Measurements from ENCODE around the gene CHRNA7. TPM values are rescaled to one million over a fixed set of nuclear protein-coding genes. Genes with fewer than 3 reads are reported as not detected.

CHRNA7 gene
- total RNA-seq, 1 experiment from 2014 or later = 7.8 TPM

- TF ChIP-seq MLX (CRISPR knock-in tag; IDR thresholded peaks at IDR 0.05) = no peak
Measured at GRCh38 chr15:32108661-32109060, 78.3 kb downstream of the CHRNA7 start (continued).

- H3K4me1 Mint-ChIP-seq = peaks cover 25% of the 10 kb centered on the region
- no peak overlapping the region for H3K27ac Mint-ChIP-seq
- no peak for TF ChIP-seq EMX1 (CRISPR knock-in tag; IDR thresholded peaks at IDR 0.05)
- no peak for TF ChIP-seq KAT7 (CRISPR knock-in tag; IDR thresholded peaks at IDR 0.05; ENCODE audit: borderline replicate concordance)
- no peak for TF ChIP-seq TCF7 (CRISPR knock-in tag; IDR thresholded peaks at IDR 0.05; ENCODE audit: low read depth)
- no peak for TF ChIP-seq NR3C1 (CRISPR knock-in tag; conservative IDR thresholded peaks at IDR 0.05; ENCODE audit: low read depth)
- no peak for TF ChIP-seq AR (CRISPR knock-in tag; IDR thresholded peaks at IDR 0.05)
- no peak for TF ChIP-seq ZNF317 (CRISPR knock-in tag; IDR thresholded peaks at IDR 0.05; ENCODE audit: borderline replicate concordance, low read depth)
- no peak for TF ChIP-seq ZNF512 (CRISPR knock-in tag; IDR thresholded peaks at IDR 0.05; ENCODE audit: borderline replicate concordance)
- no peak for TF ChIP-seq USF1 (CRISPR knock-in tag; IDR thresholded peaks at IDR 0.05)
- no peak for TF ChIP-seq RELA (CRISPR knock-in tag; IDR thresholded peaks at IDR 0.05; ENCODE audit: borderline replicate concordance)
- TF ChIP-seq RORB (CRISPR knock-in tag; IDR thresholded peaks at IDR 0.05) = no peak
- no peak for TF ChIP-seq NR2C2 (CRISPR knock-in tag; IDR thresholded peaks at IDR 0.05)
- H3K4me3 Mint-ChIP-seq = no peak overlapping the region
- POLR2A ChIA-PET = no interaction called here
- no peak for ATAC-seq
- CTCF ChIA-PET = no interaction called here
- no peaks in the 10 kb centered on the region for H3K27me3 Mint-ChIP-seq (ENCODE audit: low read depth)
- H3K36me3 Mint-ChIP-seq = no peaks in the 10 kb centered on the region
- no peaks in the 10 kb centered on the region for H3K9me3 Mint-ChIP-seq
- DNase-seq (ENCODE audit: low spot score) = no peak
Measured at GRCh38 chr15:32112101-32112500, 81.8 kb downstream of the CHRNA7 start.

GRCh38 chr15:32113224-32113623, 82.9 kb downstream of the CHRNA7 start:
- CTCF ChIA-PET = no interaction called here

More at GRCh38 chr15:32113224-32113623, 82.9 kb downstream of the CHRNA7 start:
- no peak for TF ChIP-seq OVOL2 (CRISPR knock-in tag; IDR thresholded peaks at IDR 0.05; ENCODE audit: borderline replicate concordance)
- no peak for TF ChIP-seq HMGXB4 (CRISPR knock-in tag; IDR thresholded peaks at IDR 0.05)
- no peak for TF ChIP-seq TEAD4 (CRISPR knock-in tag; IDR thresholded peaks at IDR 0.05)
- TF ChIP-seq MXD4 (CRISPR knock-in tag; IDR thresholded peaks at IDR 0.05; ENCODE audit: borderline replicate concordance) = no peak
- no peak for TF ChIP-seq SP1 (CRISPR knock-in tag; conservative IDR thresholded peaks at IDR 0.05)
- no peak for TF ChIP-seq ATF6 (CRISPR knock-in tag; IDR thresholded peaks at IDR 0.05)
- no peak for TF ChIP-seq ATF1 (CRISPR knock-in tag; IDR thresholded peaks at IDR 0.05)
- no peak for TF ChIP-seq FOXP1 (CRISPR knock-in tag; IDR thresholded peaks at IDR 0.05; ENCODE audit: borderline replicate concordance)
- no peak for TF ChIP-seq NFE2L1 (CRISPR knock-in tag; IDR thresholded peaks at IDR 0.05)
- TF ChIP-seq CREB1 (CRISPR knock-in tag; IDR thresholded peaks at IDR 0.05) = no peak
- TF ChIP-seq ZBTB43 (CRISPR knock-in tag; IDR thresholded peaks at IDR 0.05) = no peak
- no peak for TF ChIP-seq ELF4 (CRISPR knock-in tag; IDR thresholded peaks at IDR 0.05; ENCODE audit: low read depth)
- no peak for TF ChIP-seq NR1H2 (CRISPR knock-in tag; IDR thresholded peaks at IDR 0.05)
- Mint-ChIP-seq H3K9me3 (no peaks in the 10 kb centered on the region), H3K27me3 (ENCODE audit: low read depth) (no peaks in the 10 kb centered on the region), H3K36me3 (no peaks in the 10 kb centered on the region), H3K27ac (no peak overlapping the region), H3K4me1 (peaks cover 15% of the 10 kb centered on the region), H3K4me3 (no peak overlapping the region)
- ATAC-seq (no peak), DNase-seq (ENCODE audit: low spot score) (no peak)
- POLR2A ChIA-PET = no interaction called here
